Hepatocyte (in vitro differentiated cells): Measurements from ENCODE around the gene MESD.

Experiments
- EZH2 ChIP-seq: fragments of 200-600 bp; sonication (generic); IDR thresholded peaks from 2 replicates; pipeline ENCODE4 v1.6.1; 2016; ENCODE audit warnings: antibody characterized with exemption, mild to moderate bottlenecking, borderline replicate concordance
- EZH2phosphoT487 ChIP-seq: fragments of 200-600 bp; sonication (generic); IDR thresholded peaks from one replicate; pipeline ENCODE4 v1.6.1; 2018; ENCODE audit warnings: antibody characterized with exemption, mild to moderate bottlenecking, low read depth, moderate library complexity; ENCODE audit not compliant: unreplicated experiment, severe bottlenecking
- TF ChIP-seq, protein P1 (sequence below): fragments of 200-600 bp; sonication (generic); IDR thresholded peaks from 2 replicates; pipeline ENCODE4 v1.5.1; 2016; ENCODE audit warnings: antibody characterized with exemption, mild to moderate bottlenecking; ENCODE audit not compliant: poor library complexity

DNA sequence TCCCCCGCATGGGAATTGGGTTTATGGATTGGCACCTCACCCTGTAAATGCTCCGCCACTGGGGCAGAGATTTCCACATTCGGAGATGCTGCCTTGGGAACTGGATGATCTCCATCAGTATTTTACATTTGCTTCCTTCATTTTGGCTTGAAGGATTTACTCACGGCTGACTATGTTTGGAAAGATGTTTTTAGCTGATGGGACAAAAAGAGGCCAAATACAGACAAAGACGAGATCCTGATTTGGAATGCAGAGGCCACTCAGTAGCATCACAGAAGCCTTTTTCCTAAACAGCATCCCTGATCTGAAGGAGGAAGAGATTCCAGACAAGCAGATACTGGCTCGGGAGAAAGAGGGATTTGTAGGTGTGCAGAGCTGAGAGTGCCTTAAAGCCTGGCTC lies 76.9 kb downstream of the MESD start:
- no peak for TF ChIP-seq EZH2
- TF ChIP-seq, protein P1, sequence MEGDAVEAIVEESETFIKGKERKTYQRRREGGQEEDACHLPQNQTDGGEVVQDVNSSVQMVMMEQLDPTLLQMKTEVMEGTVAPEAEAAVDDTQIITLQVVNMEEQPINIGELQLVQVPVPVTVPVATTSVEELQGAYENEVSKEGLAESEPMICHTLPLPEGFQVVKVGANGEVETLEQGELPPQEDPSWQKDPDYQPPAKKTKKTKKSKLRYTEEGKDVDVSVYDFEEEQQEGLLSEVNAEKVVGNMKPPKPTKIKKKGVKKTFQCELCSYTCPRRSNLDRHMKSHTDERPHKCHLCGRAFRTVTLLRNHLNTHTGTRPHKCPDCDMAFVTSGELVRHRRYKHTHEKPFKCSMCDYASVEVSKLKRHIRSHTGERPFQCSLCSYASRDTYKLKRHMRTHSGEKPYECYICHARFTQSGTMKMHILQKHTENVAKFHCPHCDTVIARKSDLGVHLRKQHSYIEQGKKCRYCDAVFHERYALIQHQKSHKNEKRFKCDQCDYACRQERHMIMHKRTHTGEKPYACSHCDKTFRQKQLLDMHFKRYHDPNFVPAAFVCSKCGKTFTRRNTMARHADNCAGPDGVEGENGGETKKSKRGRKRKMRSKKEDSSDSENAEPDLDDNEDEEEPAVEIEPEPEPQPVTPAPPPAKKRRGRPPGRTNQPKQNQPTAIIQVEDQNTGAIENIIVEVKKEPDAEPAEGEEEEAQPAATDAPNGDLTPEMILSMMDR: no peak
- TF ChIP-seq EZH2phosphoT487: no peak
